Lung (tissue), 12 donors: ENCODE results near the gene PACS1. TPM values are rescaled to one million over a fixed set of nuclear protein-coding genes. Genes with fewer than 3 reads are reported as not detected.

ENCODE experiments used
- ATAC-seq: fragments of 200-7000 bp; cut with Tn5 transposase; one replicate; pipeline ENCODE4 v1.9.1; 2020; ENCODE audit warnings: moderate number of reproducible peaks; ENCODE audit not compliant: insufficient read depth, low FRiP score
- DNase-seq, 3 donors: peaks; one replicate each; pipeline ENCODE4 v3.0.0-alpha.2; 2013 to 2017
- H3K27ac ChIP-seq, 2 donors: one replicate each; pipeline ENCODE4 v1.5.1; 2013; ENCODE audit warnings: mild to moderate bottlenecking in 2 of 2, moderate library complexity in 2 of 2, control low read depth in 1 of 2, inconsistent platforms in 1 of 2, low read depth in 1 of 2, low read length in 1 of 2
- H3K27me3 ChIP-seq, 3 donors: one replicate each; pipeline ENCODE4 v1.5.1; 2013; ENCODE audit warnings: low read length in 2 of 3; ENCODE audit not compliant: control insufficient read depth in 3 of 3, insufficient read depth in 3 of 3
- H3K36me3 ChIP-seq, 4 donors: one replicate each; pipeline ENCODE4 v1.5.1; 2013; ENCODE audit warnings: low read length in 4 of 4, mild to moderate bottlenecking in 1 of 4, moderate library complexity in 1 of 4; ENCODE audit not compliant: control insufficient read depth in 4 of 4, insufficient read depth in 4 of 4
- H3K4me1 ChIP-seq, 5 donors: one replicate each; pipeline ENCODE4 v1.5.1; 2013; ENCODE audit warnings: low read length in 5 of 5, mild to moderate bottlenecking in 2 of 5, moderate library complexity in 1 of 5; ENCODE audit not compliant: control insufficient read depth in 5 of 5, insufficient read depth in 5 of 5
- H3K4me3 ChIP-seq: one replicate; pipeline ENCODE4 v1.5.1; 2013; ENCODE audit warnings: mild to moderate bottlenecking, control low read depth, moderate library complexity
- H3K9ac ChIP-seq, 2 donors: one replicate each; pipeline ENCODE4 v1.5.1; 2013; ENCODE audit warnings: low read length in 2 of 2, control low read depth in 1 of 2; ENCODE audit not compliant: insufficient read depth in 1 of 2
- H3K9me3 ChIP-seq, 4 donors: one replicate each; pipeline ENCODE4 v1.5.1; 2013; ENCODE audit warnings: low read length in 3 of 4, mild to moderate bottlenecking in 1 of 4, moderate library complexity in 1 of 4; ENCODE audit not compliant: control insufficient read depth in 4 of 4, insufficient read depth in 3 of 4
- WGBS, 2 donors: extraction: QIAGEN DNeasy Blood & Tissue Kit; methylation state at CpG; one replicate each; pipeline ENCODE4 v1.1.7; 2013; 5-methylcytosine and 5-hydroxymethylcytosine counted together
- polyA plus RNA-seq, 2 donors: library from polyadenylated mRNA; stranded (reverse); fragments of 200-250 nt; gene quantifications; one replicate each; pipeline ENCODE4 v1.2.1, GENCODE V29; 2013
- total RNA-seq, 2 donors: library from RNA; depleted of rRNA in 1 of 2; stranded (reverse); fragments of >200 nt in 1 of 2; gene quantifications; one replicate each; pipeline ENCODE4 v1.2.1, GENCODE V29; 2014 to 2021
- TF ChIP-seq, protein P1 (sequence below): IDR thresholded peaks from 2 replicates; pipeline ENCODE4 v1.5.1; 2012; ENCODE audit warnings: mild to moderate bottlenecking; ENCODE audit errors: control extremely low read depth, extremely low read depth
- donor health status: control.
- donor health status: control.
- donor health status: Bipolar disorder and iron deficiency.
- donor health status: healthy.
- donor health status: DM: yes; HTN: yes; CAD: no.

PACS1 gene
- total and polyA plus RNA-seq, 4 donors, result 22.2 to 48.8 (median 34.7) TPM

DNA sequence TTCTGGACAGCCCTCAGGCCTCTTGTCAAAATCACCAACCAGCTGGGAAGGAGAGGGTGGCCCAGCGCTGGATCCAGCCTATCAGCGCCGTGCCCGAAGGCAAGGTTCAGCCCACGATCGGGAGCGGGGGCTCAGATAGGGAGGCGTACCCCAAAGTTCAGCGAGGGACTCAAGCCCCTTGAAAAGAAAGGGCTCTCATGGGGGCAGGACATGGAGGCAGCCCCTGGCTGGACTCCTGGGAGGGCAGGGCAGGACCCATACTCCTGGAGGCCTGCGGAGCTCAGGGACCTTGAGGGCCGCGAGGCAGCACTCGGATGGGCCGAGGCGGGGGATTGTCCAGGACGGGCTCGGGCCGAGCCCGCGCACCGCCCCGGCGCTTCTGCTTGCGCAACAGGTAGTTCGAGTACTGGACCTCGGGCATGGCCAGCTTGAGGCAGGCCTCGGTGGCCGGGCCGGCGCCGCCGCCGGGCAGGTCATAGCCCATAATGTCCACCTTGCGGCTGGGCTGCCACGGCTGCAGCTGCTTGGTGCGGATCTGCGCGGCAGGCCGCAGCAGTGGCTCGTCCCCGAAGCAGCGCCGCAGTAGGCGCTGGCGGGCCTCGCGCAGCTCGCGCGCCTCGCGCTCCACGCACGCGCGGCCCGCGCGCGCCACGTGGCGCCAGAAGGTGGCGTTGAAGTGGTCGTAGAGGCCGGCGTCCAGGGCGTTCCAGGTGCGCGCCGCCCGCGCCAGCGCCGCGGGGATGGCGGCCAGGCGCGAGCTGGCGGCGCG, 27.7 kb upstream of the PACS1 start:
- H3K4me3 ChIP-seq, result no peak overlapping the region
- TF ChIP-seq, protein P1, sequence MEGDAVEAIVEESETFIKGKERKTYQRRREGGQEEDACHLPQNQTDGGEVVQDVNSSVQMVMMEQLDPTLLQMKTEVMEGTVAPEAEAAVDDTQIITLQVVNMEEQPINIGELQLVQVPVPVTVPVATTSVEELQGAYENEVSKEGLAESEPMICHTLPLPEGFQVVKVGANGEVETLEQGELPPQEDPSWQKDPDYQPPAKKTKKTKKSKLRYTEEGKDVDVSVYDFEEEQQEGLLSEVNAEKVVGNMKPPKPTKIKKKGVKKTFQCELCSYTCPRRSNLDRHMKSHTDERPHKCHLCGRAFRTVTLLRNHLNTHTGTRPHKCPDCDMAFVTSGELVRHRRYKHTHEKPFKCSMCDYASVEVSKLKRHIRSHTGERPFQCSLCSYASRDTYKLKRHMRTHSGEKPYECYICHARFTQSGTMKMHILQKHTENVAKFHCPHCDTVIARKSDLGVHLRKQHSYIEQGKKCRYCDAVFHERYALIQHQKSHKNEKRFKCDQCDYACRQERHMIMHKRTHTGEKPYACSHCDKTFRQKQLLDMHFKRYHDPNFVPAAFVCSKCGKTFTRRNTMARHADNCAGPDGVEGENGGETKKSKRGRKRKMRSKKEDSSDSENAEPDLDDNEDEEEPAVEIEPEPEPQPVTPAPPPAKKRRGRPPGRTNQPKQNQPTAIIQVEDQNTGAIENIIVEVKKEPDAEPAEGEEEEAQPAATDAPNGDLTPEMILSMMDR, result no peak
- WGBS, 2 donors, result 96 to 97% methylated on average over 79 to 81 of the region's 81 CpGs

DNA sequence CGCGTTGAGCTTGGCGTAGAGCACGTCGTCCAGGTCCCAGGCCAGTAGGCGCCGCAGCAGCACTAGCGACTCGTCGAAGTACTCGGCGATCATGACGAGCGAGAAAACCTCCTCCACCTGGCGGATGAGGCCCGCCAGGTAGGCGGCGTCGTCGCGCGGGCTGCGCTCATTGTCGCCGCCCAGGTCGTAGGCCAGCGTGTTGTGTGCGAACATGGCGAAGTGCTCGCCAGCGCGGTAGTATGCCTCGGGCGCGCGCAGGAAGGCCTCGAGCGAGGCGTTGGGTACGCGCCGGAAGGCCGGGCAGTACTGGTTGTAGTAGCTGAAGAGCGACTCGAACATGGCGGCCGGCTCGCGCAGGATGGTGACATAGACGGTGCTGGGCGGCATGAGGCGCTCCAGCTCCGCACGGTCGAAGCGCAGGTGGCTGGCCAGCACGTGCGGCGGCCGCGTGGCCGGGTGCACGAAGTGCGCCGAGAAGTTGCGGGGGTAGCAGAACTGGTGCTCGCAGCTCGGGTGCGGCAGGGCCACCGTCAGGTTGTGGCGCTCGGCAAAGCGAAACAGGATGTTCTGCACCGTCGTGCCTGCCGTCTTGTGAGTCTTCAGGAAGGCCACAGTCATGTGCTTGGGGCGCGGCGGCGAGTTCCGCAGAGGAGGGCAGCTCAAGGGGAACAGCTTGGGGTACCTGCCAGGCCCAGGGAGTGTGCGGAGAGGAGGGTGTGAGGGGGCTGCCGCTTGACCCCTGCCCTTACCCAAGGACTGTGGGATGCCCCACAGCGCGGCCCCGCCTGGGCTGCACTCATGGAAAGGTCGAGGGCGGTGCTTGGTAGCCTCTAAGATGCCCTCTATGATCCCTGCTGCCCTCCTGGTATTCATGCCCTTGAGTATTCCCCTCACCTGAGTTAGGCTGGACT, 26.8 kb upstream of the PACS1 start:
- no peak for ATAC-seq
- WGBS, 2 donors, result 96 to 97% methylated on average over 88 of the region's 88 CpGs
- Histone ChIP-seq H3K27me3 (peaks cover 0 to 9% (median 4%) of the 10 kb centered on the region in 3 donors), H3K4me1 (peaks cover 0 to 3% (median 0%) of the 10 kb centered on the region in 5 donors), H3K27ac (no peak overlapping the region), H3K36me3 (no peaks in the 10 kb centered on the region), H3K9ac (no peak overlapping the region), H3K4me3 (no peak overlapping the region), H3K9me3 (no peaks in the 10 kb centered on the region)
- TF ChIP-seq, protein P1, result no peak
- DNase-seq, result no peak

More for the DNA sequence above, 27.7 kb upstream of the PACS1 start:
- DNase-seq (no peak), ATAC-seq (no peak)
- no peaks in the 10 kb centered on the region for H3K36me3 ChIP-seq
- peaks cover 0 to 1% (median 0%) of the 10 kb centered on the region in 3 donors for H3K27me3 ChIP-seq
- H3K9ac ChIP-seq, result no peak overlapping the region
- no peaks in the 10 kb centered on the region for H3K9me3 ChIP-seq
- peaks cover 0 to 3% (median 0%) of the 10 kb centered on the region in 5 donors for H3K4me1 ChIP-seq
- H3K27ac ChIP-seq, result no peak overlapping the region

DNA sequence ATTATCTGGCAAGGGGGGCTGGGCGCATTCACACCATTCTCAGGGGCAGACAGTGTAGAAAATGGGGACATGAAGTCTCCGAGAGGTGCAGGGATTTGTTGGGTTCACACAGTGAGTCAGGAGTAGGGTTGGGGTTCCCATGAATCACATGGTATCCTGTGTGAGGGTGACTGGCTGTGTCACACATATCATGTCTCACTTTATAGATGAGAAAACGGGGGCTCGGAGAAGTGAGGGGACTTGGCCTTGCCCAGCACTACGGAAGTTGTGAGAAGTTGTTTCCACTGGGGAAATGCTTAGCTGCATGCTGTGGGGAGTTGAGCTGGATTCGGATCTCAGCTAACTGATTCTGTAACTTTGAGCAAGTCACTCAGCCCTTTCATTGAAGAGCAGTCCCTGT, 25.3 kb upstream of the PACS1 start:
- Histone ChIP-seq H3K27ac (no peak overlapping the region), H3K36me3 (no peaks in the 10 kb centered on the region), H3K4me3 (no peak overlapping the region), H3K27me3 (peaks cover 0 to 11% (median 5%) of the 10 kb centered on the region in 3 donors), H3K9ac (no peak overlapping the region), H3K9me3 (no peaks in the 10 kb centered on the region), H3K4me1 (peaks cover 0 to 3% (median 0%) of the 10 kb centered on the region in 5 donors)
- TF ChIP-seq, protein P1, result no peak
- no peak for ATAC-seq
- WGBS, 2 donors, result 57 to 60% methylated on average over 6 of the region's 6 CpGs
- DNase-seq, result no peak
